SU-DHL-6 (cell line): Measurements from ENCODE around the gene ADAM19.

Experiments used
- CTCF ChIP-seq: fragments of 200-600 bp; sonication (generic); IDR thresholded peaks from one replicate; pipeline ENCODE4 v1.5.1; 2017; ENCODE audit warnings: antibody characterized with exemption, mild to moderate bottlenecking, low read length, moderate library complexity; ENCODE audit not compliant: insufficient read depth, poor library complexity, severe bottlenecking
- EZH2phosphoT487 ChIP-seq: fragments of 200-600 bp; sonication (generic), shearing (Covaris generic); conservative IDR thresholded peaks from 2 replicates; pipeline ENCODE4 v1.6.1; 2018; ENCODE audit warnings: mild to moderate bottlenecking, antibody characterized with exemption, low read length, moderate library complexity, mixed read lengths

- TF ChIP-seq CTCF, result no peak
- no peak for TF ChIP-seq EZH2phosphoT487
Observed at GRCh38 chr5:157543825-157544622, 31.6 kb downstream of the ADAM19 start.
